ENCODE data around the gene EPHA1.

Gene EPHA1

GRCh38 chr7:143444063-143444782 lies 35.6 kb upstream of the EPHA1 start (continued):
- TF ChIP-seq ZNF341 (tag by site-specific recombination; IDR thresholded peaks at IDR 0.05; ENCODE audit: low read depth) = no peak
- TF ChIP-seq BCL11B (tag by site-specific recombination; IDR thresholded peaks at IDR 0.05; ENCODE audit: low read depth) = no peak
- TF ChIP-seq HOXD13 (CRISPR knock-in tag; IDR thresholded peaks at IDR 0.05; ENCODE audit: borderline replicate concordance) = no peak
- TF ChIP-seq, protein P1, sequence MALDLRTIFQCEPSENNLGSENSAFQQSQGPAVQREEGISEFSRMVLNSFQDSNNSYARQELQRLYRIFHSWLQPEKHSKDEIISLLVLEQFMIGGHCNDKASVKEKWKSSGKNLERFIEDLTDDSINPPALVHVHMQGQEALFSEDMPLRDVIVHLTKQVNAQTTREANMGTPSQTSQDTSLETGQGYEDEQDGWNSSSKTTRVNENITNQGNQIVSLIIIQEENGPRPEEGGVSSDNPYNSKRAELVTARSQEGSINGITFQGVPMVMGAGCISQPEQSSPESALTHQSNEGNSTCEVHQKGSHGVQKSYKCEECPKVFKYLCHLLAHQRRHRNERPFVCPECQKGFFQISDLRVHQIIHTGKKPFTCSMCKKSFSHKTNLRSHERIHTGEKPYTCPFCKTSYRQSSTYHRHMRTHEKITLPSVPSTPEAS (tag by site-specific recombination; IDR thresholded peaks at IDR 0.05) = no peak

- POLR2A ChIA-PET = no interaction called here
- H3K4me3 ChIP-seq (ENCODE audit: low read depth, low read length) = no peak within 1 kb of the TSS
- CTCF ChIA-PET = no interaction called here
- TF ChIP-seq ZNF510 (tag by site-specific recombination; IDR thresholded peaks at IDR 0.05; ENCODE audit: insufficient replicate concordance) (no peak), ZBTB17 (tag by site-specific recombination; IDR thresholded peaks at IDR 0.05) (no peak), ZNF639 (tag by site-specific recombination; IDR thresholded peaks at IDR 0.05) (no peak), ZNF174 (tag by site-specific recombination; IDR thresholded peaks at IDR 0.05) (no peak), ZNF585B (tag by site-specific recombination; IDR thresholded peaks at IDR 0.05) (no peak), ZNF473 (tag by site-specific recombination; IDR thresholded peaks at IDR 0.05) (no peak), BCL11B (tag by site-specific recombination; IDR thresholded peaks at IDR 0.05; ENCODE audit: low read depth) (no peak), ZNF544 (tag by site-specific recombination; IDR thresholded peaks at IDR 0.05) (no peak)
- TF ChIP-seq, protein P2, sequence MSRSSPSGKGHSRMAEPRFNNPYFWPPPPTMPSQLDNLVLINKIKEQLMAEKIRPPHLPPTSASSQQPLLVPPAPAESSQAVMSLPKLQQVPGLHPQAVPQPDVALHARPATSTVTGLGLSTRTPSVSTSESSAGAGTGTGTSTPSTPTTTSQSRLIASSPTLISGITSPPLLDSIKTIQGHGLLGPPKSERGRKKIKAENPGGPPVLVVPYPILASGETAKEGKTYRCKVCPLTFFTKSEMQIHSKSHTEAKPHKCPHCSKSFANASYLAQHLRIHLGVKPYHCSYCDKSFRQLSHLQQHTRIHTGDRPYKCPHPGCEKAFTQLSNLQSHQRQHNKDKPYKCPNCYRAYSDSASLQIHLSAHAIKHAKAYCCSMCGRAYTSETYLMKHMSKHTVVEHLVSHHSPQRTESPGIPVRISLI (tag by site-specific recombination; IDR thresholded peaks at IDR 0.05) = no peak
- H3K27ac ChIP-seq (ENCODE audit: extremely low read depth, low read depth, low read length) = no peak within 1 kb of the TSS
- H3K36me3 ChIP-seq (ENCODE audit: control insufficient read depth in 2 of 2, insufficient read depth in 1 of 2, low read length in 2 of 2) = no peaks in the 10 kb centered on the region
- no peaks in the 10 kb centered on the region for H3K9me3 ChIP-seq (ENCODE audit: control insufficient read depth, insufficient read depth, low read depth, low read length)
- no peaks in the 10 kb centered on the region for H3K4me1 ChIP-seq (ENCODE audit: control insufficient read depth, insufficient read depth, low read length)
These were observed 34.5 kb upstream of the EPHA1 start, which contains the start of gene TAS2R60 for GRCh38 chr7:143443153-143443552. Gene TAS2R60, plus strand, starts transcription at chr7:143443453. Its CDS starts 0 bp downstream, at chr7:143443453.

GRCh38 chr7:143439866-143440265 lies 31.2 kb upstream of the EPHA1 start:
- ChIA-PET POLR2A (no interaction called here), CTCF (interaction anchor here (1.1 kb wide), 1 partner anchor 23 kb away, joined by 6 read pairs; no protein-coding TSS in a partner anchor)
- Histone ChIP-seq H3K27ac (ENCODE audit: extremely low read depth, low read depth, low read length) (no peak overlapping the region), H3K9me3 (ENCODE audit: control insufficient read depth, insufficient read depth, low read depth, low read length) (no peaks in the 10 kb centered on the region), H3K4me3 (ENCODE audit: low read depth, low read length) (no peak overlapping the region), H3K36me3 (ENCODE audit: control insufficient read depth in 2 of 2, insufficient read depth in 1 of 2, low read length in 2 of 2) (no peaks in the 10 kb centered on the region), H3K4me1 (ENCODE audit: control insufficient read depth, insufficient read depth, low read length) (no peaks in the 10 kb centered on the region)
- no peak for TF ChIP-seq ZNF391 (tag by site-specific recombination; IDR thresholded peaks at IDR 0.05; ENCODE audit: borderline replicate concordance, low read depth)
- no peak for TF ChIP-seq ZNF510 (tag by site-specific recombination; IDR thresholded peaks at IDR 0.05; ENCODE audit: insufficient replicate concordance)
- TF ChIP-seq MZF1 (tag by site-specific recombination; IDR thresholded peaks at IDR 0.05; ENCODE audit: borderline replicate concordance) = no peak
- no peak for TF ChIP-seq ZNF10 (tag by site-specific recombination; IDR thresholded peaks at IDR 0.05)
- TF ChIP-seq, protein P1 (tag by site-specific recombination; IDR thresholded peaks at IDR 0.05) = no peak
- TF ChIP-seq ZBTB26 (tag by site-specific recombination; optimal IDR thresholded peaks at IDR 0.05) = no peak
- no peak for TF ChIP-seq SETDB1 (IDR thresholded peaks at IDR 0.05; ENCODE audit: insufficient read length, low read length)
- TF ChIP-seq, protein P3, sequence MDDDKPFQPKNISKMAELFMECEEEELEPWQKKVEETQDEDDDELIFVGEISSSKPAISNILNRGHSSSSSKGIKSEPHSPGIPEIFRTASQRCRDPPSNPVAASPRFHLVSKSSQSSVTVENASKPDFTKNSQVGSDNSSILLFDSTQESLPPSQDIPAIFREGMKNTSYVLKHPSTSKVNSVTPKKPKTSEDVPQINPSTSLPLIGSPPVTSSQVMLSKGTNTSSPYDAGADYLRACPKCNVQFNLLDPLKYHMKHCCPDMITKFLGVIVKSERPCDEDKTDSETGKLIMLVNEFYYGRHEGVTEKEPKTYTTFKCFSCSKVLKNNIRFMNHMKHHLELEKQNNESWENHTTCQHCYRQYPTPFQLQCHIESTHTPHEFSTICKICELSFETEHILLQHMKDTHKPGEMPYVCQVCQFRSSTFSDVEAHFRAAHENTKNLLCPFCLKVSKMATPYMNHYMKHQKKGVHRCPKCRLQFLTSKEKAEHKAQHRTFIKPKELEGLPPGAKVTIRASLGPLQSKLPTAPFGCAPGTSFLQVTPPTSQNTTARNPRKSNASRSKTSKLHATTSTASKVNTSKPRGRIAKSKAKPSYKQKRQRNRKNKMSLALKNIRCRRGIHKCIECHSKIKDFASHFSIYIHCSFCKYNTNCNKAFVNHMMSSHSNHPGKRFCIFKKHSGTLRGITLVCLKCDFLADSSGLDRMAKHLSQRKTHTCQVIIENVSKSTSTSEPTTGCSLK (tag by site-specific recombination; IDR thresholded peaks at IDR 0.05) = no peak
- no peak for TF ChIP-seq ZNF394 (tag by site-specific recombination; IDR thresholded peaks at IDR 0.05; ENCODE audit: borderline replicate concordance)
- no peak for TF ChIP-seq YY2 (tag by site-specific recombination; IDR thresholded peaks at IDR 0.05)
- no peak for TF ChIP-seq TRIM28 (IDR thresholded peaks at IDR 0.05; ENCODE audit: borderline replicate concordance, low read length)
- TF ChIP-seq GFI1B (tag by site-specific recombination; IDR thresholded peaks at IDR 0.05) = no peak
- TF ChIP-seq GLIS1 (tag by site-specific recombination; IDR thresholded peaks at IDR 0.05) = no peak
- no peak for TF ChIP-seq ZNF621 (tag by site-specific recombination; IDR thresholded peaks at IDR 0.05)

Data from HEK293 (cell line).